GM21367 (cell line): ENCODE data around the gene GTF2I.
"Not testable (repeated sequence)": the region's sequence is repeated elsewhere in the genome, so short reads cannot be mapped to it uniquely, and the experiment has no call there.

Source experiments
- ATAC-seq: cut with Tn5 transposase; IDR thresholded peaks from one replicate; pipeline ENCODE4 v1.9.1; 2021; ENCODE audit not compliant: unreplicated experiment

The GTF2I gene

GRCh38 chr7:74773760-74774750, 116.5 kb downstream of the GTF2I start, which contains the start of gene NCF1:
Gene NCF1, plus strand, starts transcription at chr7:74774011. Its CDS starts 21 bp downstream, at chr7:74774032.
- ATAC-seq = peak; percentile 80

GRCh38 chr7:74775111-74775510, 117.6 kb downstream of the GTF2I start:
- ATAC-seq = not testable (repeated sequence)

DNA sequence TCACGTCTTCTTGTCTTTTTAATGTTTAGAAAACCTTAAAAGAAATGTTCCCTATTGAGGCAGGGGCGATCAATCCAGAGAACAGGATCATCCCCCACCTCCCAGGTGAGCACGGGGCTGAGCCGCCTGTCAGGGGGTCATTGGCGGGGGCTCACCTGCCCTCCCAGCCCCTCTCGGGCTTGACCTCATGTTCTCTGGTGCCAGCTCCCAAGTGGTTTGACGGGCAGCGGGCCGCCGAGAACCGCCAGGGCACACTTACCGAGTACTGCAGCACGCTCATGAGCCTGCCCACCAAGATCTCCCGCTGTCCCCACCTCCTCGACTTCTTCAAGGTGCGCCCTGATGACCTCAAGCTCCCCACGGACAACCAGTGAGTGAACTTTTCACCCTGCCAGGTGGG, 121.5 kb downstream of the GTF2I start:
- not testable (repeated sequence) for ATAC-seq

- ATAC-seq = not testable (repeated sequence)
These were observed 124.2 kb downstream of the GTF2I start for GRCh38 chr7:74781746-74782145.

DNA sequence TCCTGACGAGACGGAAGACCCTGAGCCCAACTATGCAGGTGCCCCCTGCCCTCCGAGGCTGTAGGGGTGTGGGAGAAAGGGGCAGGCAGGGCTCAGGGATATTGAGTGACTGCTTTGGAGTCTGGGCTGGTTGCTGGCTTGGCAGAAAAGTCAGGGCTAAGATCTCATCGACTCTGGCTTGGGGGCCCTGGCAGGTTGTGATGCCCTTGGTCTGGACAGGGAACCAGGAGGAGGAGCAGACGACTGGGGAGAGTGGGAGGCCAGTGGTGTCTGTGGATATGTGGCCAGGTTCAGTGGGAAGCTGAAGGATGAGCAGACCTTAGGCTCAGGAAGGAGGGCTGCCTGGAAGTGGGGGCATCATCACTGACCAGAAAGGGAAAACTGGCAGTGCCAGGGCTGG, 126.1 kb downstream of the GTF2I start:
- ATAC-seq = not testable (repeated sequence)

- peak; percentile 88 for ATAC-seq
These were observed 131.0 kb downstream of the GTF2I start for GRCh38 chr7:74788369-74789150.

- peak; percentile 1 for ATAC-seq
These were observed 131.8 kb downstream of the GTF2I start for GRCh38 chr7:74789200-74789736.

- ATAC-seq = not testable (repeated sequence)
These were observed 140.5 kb downstream of the GTF2I start for GRCh38 chr7:74797848-74798622.

- not testable (repeated sequence) for ATAC-seq
These were observed 141.1 kb downstream of the GTF2I start for GRCh38 chr7:74798644-74799043.
